ENCODE results near the gene ZNF335.

ZNF335 gene

GRCh38 chr20:45920462-45921336, 51.3 kb downstream of the ZNF335 start:
- TF ChIP-seq POLR2AphosphoS5 (IDR thresholded peaks at IDR 0.05; ENCODE audit: low read depth, low read length) (no peak), FOXP2 (optimal IDR thresholded peaks at IDR 0.05; ENCODE audit: borderline replicate concordance, extremely low read depth, extremely low read length, insufficient read depth) (no peak), REST (IDR thresholded peaks at IDR 0.05; ENCODE audit: insufficient read depth in 1 of 2, low read depth in 2 of 2, low read length in 2 of 2) (no peak), SIN3A (IDR thresholded peaks at IDR 0.05; ENCODE audit: borderline replicate concordance, insufficient read depth, low read length) (no peak), TAF1 (IDR thresholded peaks at IDR 0.05; ENCODE audit: borderline replicate concordance, insufficient read depth, low read length) (no peak)

GRCh38 chr20:45919542-45920399, 52.2 kb downstream of the ZNF335 start:
- TF ChIP-seq TAF1 (IDR thresholded peaks at IDR 0.05; ENCODE audit: borderline replicate concordance, insufficient read depth, low read length) (no peak), FOXP2 (optimal IDR thresholded peaks at IDR 0.05; ENCODE audit: borderline replicate concordance, extremely low read depth, extremely low read length, insufficient read depth) (peak; percentile 98), SIN3A (IDR thresholded peaks at IDR 0.05; ENCODE audit: borderline replicate concordance, insufficient read depth, low read length) (no peak)

GRCh38 chr20:45918779-45919537, 53.0 kb downstream of the ZNF335 start:
- TF ChIP-seq FOXP2 (optimal IDR thresholded peaks at IDR 0.05; ENCODE audit: borderline replicate concordance, extremely low read depth, extremely low read length, insufficient read depth) (no peak), POLR2AphosphoS5 (IDR thresholded peaks at IDR 0.05; ENCODE audit: low read depth, low read length) (no peak), TAF1 (IDR thresholded peaks at IDR 0.05; ENCODE audit: borderline replicate concordance, insufficient read depth, low read length) (no peak), SIN3A (IDR thresholded peaks at IDR 0.05; ENCODE audit: borderline replicate concordance, insufficient read depth, low read length) (no peak), REST (IDR thresholded peaks at IDR 0.05; ENCODE audit: insufficient read depth in 1 of 2, low read depth in 2 of 2, low read length in 2 of 2) (no peak)

- TF ChIP-seq POLR2AphosphoS5 (IDR thresholded peaks at IDR 0.05; ENCODE audit: low read depth, low read length) (no peak), SIN3A (IDR thresholded peaks at IDR 0.05; ENCODE audit: borderline replicate concordance, insufficient read depth, low read length) (no peak), REST (IDR thresholded peaks at IDR 0.05; ENCODE audit: insufficient read depth in 1 of 2, low read depth in 2 of 2, low read length in 2 of 2) (no peak), TAF1 (IDR thresholded peaks at IDR 0.05; ENCODE audit: borderline replicate concordance, insufficient read depth, low read length) (no peak), FOXP2 (optimal IDR thresholded peaks at IDR 0.05; ENCODE audit: borderline replicate concordance, extremely low read depth, extremely low read length, insufficient read depth) (no peak)
Measured at GRCh38 chr20:45918182-45918737, 53.7 kb downstream of the ZNF335 start.
